SIG-M5 treated with dmso at 0.1 percent for 504 hours (cell line): ENCODE data around the gene GAN.
"Not testable (repeated sequence)": the region's sequence is repeated elsewhere in the genome, so short reads cannot be mapped to it uniquely, and the experiment has no call there.

Experiments used
- DNase-seq: peaks from one replicate; lab custom pipeline; 2025; ENCODE audit not compliant: unreplicated experiment; lab: John Stamatoyannopoulos, UW

Gene GAN

DNA sequence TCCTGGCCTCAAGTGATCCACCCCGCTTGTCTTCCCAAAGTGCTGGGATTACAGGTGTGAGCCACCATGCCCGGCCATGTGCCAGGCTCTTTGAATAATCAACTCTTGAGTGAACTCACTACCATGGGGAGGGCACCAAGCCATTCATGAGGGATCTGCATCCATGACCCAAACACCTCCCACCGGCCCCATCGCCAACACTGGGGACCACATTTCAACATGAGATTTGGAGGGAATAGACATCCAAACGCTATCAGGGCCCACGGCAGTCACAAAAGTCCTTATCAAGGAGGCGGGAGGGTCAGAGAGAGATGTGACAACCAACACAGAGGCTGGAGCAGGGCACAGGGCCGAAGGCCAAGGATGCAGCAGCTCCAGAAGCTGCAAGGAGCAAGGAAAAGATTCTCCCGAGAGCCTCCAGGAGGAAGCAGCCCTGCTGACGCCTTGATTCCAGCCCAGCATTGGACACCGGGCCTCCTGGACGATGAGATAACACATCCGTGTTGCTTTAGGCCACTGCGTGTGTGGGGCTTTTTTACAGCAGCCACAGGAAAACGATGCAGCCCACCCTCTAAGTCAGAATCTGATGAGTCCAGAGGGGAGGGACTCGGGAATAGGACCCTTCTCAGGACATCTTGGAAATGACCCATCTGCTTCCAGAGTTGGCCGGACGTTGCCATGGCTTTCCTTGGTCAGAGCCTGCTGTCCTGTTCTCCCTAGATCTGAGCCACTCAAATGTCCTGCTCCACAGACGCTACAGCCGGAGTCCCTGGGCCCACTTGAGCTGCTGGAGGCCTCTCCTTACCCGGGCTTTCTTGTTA is 82.5 kb downstream of the GAN start:
- no peak for DNase-seq

DNA sequence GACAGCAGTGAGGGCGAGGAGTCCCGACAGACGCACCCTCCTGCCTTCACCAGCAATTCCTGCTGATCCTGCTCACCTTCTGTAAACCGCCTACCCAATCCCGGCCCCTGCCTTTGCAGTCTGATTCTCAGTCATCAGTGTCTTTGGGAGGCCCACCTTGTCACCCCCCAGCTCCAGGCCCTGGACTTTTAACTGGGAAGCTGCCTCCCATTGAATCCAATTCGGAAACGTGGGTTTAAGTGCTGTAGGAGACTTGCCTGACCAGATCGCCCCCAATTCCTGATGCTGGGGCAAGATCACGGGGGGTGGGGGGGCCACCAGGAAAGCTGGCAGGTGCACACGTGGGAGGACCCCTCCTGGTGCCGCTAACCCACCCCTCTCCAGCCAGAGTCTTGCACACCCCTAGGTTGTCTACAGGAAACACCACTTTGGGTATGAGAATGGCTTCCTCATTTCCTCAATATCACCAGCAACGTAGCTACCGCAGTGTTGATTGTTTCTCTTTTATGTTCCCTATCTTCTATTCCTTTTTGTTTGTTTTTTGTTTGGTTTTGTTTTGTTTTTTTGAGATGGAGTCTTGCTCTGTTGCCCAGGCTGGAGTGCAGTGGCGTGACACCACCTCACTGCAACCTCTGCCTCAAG is 83.2 kb downstream of the GAN start:
- DNase-seq: no peak

DNA sequence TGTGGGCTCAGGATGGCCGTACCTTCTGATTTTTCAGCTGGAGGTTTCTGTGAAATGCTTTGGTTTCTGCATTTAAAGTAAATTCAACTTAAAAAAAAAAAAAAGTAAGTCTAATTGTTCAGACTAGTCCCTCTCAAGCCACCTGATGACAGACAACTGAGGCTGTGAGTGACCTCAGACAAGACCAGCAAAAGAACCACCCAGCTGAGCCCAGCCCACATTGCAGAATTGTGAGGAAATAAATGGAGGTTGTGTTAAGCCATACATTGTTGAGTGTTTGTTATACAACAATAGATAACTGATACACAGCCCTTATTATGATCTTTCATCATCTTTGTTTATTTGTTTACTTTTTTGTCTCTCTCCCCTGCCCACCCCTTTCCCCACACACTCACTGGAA is 85.1 kb downstream of the GAN start:
- no peak for DNase-seq

DNA sequence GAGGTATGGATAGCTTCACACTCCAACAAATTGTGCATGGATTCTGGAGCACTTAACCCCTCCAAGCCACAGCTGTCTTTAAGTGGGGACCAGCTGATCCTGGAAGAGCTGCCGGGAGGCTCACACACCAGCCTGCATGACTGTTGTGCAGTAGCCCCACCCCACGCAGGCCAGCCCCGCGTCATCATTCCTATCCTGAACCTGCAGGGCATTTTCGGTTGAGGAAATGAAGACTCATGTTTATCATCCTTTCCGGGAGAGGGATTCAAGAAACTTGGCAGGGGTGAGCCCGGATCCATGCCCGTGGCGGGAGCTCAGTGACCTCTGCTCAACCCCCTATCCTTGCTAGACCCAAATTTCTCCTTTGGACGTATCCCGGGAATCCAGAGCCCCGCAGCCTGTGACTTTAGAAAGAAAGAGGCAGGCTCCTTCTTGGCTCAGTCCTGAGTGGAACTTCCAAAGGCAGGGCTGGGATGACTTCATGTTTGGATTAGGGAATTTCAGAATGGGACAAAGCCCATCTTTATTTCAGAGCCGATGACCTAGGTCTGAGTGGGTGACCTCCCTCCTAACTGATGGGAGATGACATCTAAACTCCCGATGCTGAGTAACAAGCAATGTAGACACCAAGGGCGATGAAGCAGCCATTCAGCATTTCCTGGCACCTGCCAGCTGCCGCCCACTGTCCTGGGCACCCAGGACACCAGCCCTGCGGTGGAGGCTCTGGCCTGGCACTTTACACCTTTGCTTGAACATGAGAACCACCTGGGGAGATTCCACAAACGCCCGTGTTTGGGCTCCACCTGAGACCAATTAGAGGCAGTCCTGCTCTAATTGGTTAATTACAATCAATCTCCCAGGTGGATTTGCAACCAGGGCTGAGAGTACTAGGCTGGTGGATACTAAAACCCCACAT is 86.5 kb downstream of the GAN start:
- DNase-seq: peak; percentile 33

DNA sequence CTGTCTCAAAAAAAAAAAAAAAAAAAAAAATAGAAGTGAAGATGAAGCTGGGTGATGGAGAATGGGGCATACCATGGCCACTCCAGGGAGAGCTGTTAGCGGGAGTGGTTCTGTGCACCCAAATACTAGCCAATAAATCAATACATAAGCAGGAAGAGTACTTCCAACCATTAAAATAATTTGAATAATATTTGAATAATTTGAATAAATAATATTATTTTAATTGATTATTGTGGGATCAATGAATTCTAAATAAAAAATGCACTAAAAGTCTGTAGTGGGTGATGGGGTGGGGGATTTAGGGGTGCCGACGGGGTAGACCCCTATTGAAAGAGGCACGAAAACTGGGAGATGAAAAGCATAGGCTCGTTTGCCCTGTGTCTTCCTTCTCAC is 88.4 kb downstream of the GAN start:
- no peak for DNase-seq

DNA sequence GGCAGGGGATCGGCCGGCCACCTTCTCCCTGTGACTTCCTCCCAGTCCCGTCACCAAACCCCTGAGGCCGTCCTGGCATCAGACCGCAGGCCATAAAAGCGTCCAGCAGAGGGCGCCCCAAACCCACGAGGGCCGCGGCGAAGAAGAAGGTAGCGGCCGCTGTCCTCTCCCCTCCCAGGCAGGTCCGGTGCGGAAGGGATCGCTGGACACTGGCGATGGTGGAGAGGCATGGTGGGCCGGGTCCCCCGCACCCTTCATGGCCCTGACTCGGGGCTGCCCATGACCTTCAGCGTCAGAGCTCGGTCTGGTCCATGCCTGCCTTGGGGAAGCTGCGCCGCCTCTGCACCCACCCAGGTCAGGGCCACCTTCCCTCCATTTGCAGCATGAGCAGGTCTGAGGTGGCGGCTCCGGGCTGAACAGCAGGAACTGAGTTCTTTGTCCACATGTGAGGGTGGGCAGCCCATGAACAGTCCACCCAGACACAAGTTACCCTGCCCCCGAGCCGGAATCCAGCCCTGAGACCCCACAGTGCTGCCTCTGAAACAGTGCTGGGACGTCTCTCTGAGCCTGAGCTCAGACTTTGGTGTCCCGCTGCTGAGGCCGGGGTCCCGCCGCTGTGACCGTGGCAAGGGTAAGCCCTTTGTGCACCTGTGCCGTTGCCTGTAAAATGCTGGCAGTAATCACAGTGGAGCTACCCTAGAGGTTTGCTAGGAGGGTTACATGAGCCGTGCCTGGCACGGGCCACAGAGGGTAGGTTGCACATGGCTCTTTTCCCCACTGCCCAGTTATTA is 89.0 kb downstream of the GAN start:
- peak; percentile 80 for DNase-seq

DNA sequence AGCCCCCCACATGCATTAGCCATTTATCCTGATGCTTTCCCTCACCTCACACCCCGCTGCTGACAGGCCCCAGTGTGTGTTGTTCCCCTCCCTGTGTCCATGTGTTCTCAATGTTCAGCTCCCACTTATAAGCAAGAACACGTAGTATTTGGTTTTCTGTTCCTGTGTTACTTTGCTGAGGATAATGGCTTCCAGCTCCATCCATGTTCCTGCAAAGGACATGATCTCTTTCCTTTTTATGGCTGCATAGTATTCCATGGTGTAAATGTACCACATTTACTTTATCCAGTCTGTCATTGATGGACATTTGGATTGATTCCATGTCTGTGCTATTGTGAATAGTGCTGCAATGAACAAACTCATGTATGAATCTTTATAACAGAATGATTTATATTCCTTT is 90.2 kb downstream of the GAN start:
- DNase-seq: not testable (repeated sequence)

DNA sequence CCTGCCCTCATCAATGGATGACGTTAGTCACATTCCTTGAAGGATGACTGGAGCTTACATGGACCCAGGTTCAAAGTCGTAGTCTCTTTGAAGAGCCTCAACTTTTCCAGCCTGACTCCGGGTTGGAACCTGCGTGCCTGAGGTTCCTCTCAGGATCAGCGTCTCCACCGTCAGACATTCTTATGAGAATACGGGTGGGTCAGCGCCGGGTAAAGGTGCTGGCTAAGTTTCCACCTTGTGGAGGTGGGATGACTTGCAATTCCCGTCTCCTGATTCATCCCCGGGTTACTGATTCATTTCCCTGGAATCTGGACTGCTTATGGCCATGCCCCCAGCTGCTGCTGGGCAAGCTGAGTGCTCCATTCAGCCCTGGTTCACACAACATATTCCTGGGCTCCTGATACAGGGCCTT is 90.9 kb downstream of the GAN start:
- peak; percentile 16 for DNase-seq

DNA sequence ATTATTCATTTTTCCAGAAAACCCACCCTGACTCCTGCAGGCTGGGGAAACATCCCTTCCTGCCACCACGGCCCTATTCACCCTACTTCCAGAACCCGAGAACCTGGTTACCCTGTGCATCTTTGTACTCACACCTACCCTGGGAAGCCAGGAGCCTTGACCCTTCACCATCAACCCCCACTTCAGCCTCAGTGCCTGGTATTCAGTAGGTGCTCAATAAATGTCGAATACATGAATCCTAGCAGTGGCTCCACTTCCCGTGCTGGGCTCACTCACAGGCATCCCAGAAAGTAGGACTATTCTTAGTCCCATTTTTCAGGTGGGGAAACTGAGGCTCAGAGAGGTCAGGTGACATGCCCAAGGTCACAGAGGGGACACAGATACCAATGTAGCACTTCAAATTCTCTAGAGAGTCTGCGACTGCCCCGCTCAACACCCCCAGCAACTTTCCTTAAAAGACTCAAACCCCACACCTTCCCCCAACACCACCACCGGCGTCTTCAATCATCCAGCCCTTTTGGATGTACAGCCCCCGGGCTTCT is 93.7 kb downstream of the GAN start:
- no peak for DNase-seq

DNA sequence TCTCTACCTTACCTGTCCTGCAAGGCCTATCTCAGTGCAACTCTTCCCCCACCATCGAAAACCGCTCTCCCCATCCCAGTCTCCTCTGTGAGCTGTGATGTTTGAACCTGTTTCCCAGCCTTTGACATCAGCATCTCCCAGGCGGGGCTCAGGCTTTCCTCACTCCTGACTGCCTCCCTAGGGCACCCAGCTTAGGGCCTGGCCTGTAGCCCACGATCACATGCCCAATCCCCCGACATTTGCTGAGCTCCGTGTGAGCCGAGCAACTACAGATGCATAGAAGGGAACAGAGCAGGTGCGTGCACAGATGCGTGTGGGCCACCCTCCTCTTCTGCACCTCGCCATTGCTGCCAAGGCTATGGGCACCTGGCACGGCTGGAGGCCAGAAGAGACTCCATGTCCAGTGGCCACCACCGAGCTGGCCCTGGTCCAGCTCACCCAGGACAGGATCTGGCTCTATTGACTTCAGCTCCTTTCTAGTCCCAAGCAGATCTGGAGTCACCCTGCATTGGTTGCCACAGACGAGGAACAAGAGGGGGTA is 94.3 kb downstream of the GAN start:
- DNase-seq: no peak

DNA sequence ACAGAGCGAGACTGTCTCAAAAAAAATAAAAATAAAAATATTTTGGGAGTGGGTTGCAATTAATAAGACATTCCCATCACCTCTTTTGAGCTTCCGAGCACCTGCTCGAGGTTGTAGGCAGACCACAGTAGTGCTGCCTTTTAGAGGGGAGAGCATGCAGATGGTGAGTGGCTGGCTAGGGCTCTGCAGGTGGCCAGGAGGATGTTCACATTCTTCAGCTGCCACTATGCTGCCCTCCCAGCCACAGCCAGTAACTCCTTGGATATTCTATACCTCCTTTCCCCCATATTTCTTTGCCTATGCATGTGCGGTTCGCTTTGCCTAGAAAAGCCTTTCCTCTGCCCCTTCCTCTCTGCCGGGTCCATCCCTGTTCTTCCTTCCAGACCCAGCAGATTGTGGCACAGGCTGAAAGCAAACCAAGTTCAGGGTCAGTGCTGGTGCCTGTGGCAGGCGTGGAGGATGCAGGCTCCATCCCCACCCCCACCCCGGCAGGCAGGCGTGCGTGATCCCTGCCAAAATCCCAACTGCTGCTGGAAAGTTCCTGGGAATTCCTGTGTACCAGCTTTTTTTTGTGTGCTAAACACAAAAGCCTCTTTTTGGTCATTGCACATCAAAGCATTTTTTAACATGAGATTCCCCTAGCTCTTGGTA is 96.0 kb downstream of the GAN start:
- no peak for DNase-seq

DNA sequence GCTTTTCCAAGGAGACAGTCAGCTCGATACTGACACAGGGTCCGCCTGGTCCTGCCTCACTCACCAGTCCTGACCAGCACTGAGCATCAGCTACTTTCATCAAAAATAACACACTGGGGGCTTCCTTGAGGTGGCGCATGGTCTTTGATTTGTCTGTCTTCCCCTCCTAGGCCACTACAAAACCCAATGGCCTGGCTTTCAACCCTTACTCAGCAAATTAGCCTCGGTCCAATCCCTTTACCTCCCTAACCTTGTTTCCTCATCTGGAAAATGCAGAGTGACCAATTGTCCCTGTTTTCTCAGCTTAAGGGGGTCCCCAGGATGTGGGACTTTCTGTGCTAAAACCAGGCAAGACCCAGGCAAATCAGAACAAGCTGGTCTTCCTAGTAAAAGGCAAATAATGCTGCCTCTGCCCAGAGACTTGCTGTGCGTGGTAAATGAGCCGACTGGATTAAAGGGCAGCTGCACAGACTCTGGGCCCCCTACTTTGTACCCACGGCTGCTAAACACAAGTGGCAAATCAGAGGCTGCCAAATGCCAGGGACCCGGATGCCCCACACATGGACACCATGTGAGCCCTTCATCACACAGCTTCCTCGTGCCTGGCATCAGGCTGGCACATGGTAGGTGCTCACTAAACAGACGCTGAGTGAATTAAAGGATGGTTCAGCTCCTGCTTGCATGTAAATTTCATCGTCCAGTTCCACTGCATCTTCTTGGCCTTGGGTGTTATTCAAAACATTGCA is 98.7 kb downstream of the GAN start:
- DNase-seq: no peak

DNA sequence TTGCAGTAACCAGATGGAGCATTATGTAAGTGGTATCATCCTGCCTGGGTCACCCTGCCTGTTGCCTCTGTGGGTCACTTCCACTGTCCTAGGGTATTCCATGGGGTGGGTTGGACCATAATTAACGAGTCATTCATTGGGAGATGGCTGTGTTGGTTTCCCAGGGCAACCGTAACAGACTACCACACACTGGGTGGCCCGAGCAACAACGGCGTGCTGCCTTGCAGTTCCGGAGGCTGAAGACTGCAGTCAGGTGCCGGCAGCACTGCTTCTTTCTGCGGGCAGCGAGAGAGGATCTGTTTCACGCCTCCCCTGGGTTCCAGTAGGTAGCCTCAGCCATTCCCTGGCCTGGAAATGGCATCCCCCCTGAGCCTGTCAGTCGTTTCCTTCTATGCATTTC is 101.0 kb downstream of the GAN start:
- DNase-seq: no peak

DNA sequence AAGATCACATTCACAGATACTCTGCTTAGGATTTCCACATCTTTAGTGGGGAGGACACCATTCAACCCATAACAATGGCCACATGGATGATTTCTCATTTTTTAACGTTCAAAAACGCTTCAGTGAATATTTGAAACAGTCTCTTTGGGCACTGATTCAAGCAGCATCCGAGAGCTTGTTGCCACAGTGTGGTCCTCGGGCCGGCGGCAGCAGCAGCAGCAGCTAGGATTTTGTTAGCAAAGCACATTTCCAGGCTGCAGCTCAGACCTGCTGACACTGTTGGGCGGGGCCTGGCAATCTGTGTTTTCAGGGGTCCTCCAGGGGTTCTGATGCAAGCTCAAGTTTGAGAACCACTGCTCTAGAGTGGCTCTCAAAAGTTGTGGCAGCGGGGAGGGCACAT is 102.0 kb downstream of the GAN start:
- no peak for DNase-seq

DNA sequence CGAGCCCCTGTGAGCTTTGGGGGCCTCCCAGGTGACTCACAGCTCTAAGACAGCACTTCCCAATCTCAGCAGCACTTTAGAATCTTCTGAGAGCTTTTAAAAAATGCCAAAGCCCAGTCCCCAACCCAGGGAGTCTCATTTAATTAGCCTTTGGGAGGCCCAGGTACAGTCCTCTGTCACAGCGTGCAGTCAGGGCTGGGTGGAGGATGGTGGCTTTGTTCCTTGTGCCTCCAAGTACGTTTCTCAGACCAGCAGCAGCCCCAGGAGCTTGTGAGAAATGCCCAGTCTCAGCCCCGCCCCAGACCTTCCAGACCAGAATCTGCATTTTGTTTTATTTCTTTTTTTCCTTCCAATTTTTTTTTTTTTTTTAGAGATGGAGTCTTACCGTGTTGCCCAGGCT is 102.4 kb downstream of the GAN start:
- no peak for DNase-seq

DNA sequence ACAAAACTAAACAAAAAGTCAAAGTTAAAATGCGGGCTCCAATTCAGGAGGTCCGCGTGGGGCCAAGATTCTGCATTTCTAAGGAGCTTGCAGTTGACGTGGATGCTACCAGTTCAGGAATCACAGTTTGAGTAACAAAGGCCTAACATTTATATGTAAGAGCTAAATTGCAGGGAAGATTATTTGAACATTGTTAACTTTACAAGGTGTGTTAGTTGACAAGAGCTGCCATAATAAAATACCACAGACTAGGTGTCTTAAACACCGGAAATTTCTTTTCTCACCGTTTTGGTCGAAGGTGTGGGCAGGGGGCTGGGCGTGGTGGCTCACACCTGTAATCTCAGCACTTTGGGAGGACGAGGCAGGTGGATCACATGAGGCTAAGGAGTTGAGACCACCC is 105.0 kb downstream of the GAN start:
- DNase-seq: no peak

DNA sequence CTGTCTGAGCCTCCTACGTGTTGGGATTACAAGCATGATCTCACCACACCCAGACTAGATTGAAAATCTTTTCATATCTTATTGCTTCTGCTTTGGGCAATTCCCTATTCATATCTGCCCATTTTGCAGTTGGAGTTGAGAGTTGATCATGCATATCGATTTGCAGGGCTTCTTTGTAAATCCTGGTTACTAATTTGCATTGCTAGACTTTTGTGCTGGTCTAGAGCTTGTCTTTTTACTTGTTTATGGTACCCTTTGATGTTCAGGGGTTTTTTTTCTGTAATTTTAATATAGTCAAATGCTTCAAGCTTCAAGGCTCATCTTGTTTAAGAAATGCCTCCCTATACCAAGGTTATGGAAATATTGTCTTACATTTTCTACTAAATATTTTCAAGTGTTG is 106.4 kb downstream of the GAN start:
- no peak for DNase-seq

DNA sequence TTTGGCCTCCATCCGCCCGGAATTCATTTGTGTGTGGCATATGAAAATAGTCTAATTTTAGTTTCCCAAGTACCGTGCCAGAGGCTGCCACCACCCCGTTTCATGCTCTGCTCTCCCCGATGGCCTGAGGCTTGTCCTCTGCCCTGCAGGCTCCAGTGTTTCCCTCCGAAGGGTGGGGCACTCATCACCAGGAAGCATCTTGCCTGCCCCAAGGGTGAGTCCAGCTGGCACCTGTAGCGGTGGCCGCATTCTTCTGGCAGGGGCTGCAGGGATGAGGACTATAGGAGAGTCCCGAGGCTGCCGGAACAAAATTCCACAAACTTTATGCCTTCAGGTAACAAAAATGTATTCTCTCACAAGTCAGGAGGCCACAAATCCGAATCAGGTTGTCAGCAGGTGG is 106.8 kb downstream of the GAN start:
- DNase-seq: no peak

DNA sequence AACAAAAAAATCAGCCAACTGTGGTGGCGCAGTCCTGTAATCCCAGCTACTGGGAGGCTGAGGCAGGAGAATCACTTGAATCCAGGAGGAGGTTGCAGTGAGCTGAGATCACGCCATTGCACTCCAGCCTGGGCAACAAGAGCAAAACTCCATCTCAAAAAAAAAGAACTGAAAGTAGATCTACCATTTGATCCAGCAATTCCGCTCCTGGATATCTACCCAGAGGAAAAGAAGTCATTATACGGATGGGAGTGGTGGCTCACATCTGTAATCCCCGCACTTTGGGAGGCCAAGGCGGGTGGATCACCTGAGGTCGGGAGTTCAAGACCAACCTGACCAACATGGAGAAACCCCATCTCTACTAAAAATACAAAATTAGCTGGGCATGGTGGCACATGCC is 107.4 kb downstream of the GAN start:
- DNase-seq: not testable (repeated sequence)
